Breast epithelium (tissue), 4 donors: Measurements from ENCODE around the gene ATP9A. TPM values are rescaled to one million over a fixed set of nuclear protein-coding genes. Genes with fewer than 3 reads are reported as not detected.

ENCODE experiments used
- DNase-seq, 2 donors: peaks; one replicate each; pipeline ENCODE4 v3.0.0-alpha.2; 2019; ENCODE audit warnings: low spot score in 2 of 2
- H3K27ac ChIP-seq, 2 donors: fragments of 200-600 bp; sonication (generic) in 1 of 2; one replicate each; pipeline ENCODE4 v1.5.1; 2016 to 2019; ENCODE audit warnings: mild to moderate bottlenecking in 1 of 2
- H3K27me3 ChIP-seq, 2 donors: fragments of 200-600 bp; sonication (generic) in 1 of 2; one replicate each; pipeline versions ENCODE4 v1.5.1 to v1.6.0; 2017 to 2019; ENCODE audit warnings: control low read depth in 1 of 2, mild to moderate bottlenecking in 1 of 2
- H3K36me3 ChIP-seq: fragments of 200-600 bp; one replicate; pipeline ENCODE4 v1.5.1; 2019
- H3K4me1 ChIP-seq, 2 donors: fragments of 200-600 bp; sonication (generic); one replicate each; pipeline ENCODE4 v1.5.1; 2016 to 2019; ENCODE audit warnings: control low read depth in 1 of 2
- H3K4me3 ChIP-seq, 3 donors: fragments of 200-600 bp; sonication (generic); 1 replicate in 2 of 3; 2 replicates in 1 of 3; pipeline ENCODE4 v1.5.1; 2016 to 2019; ENCODE audit warnings: mild to moderate bottlenecking in 3 of 3, moderate library complexity in 2 of 3
- H3K9me3 ChIP-seq, 2 donors: fragments of 200-600 bp; sonication (generic) in 1 of 2; one replicate each; pipeline ENCODE4 v1.5.1; 2016 to 2019; ENCODE audit warnings: control low read depth in 1 of 2
- POLR2A ChIP-seq: fragments of 450-650 bp; IDR thresholded peaks from one replicate; pipeline ENCODE4 v1.6.1; 2016; ENCODE audit warnings: antibody characterized with exemption, mild to moderate bottlenecking, moderate library complexity
- POLR2AphosphoS5 ChIP-seq, 3 donors: sonication (generic); formaldehyde crosslinking; IDR thresholded peaks; one replicate each; pipeline ENCODE4 v1.6.1; 2017; ENCODE audit warnings: antibody characterized with exemption in 3 of 3
- intact Hi-C: fragments of 100-400 bp; cut with DNase I; formaldehyde crosslinking; loops from one replicate; pipeline ENCODE4 v1.15.1; 2023; ENCODE audit warnings: low total_unique reads
- total RNA-seq, 3 donors: library from RNA; depleted of rRNA; stranded (reverse); fragments of >200 nt; gene quantifications; one replicate each; pipeline ENCODE4 v1.1.0, GENCODE V29; 2016
- TF ChIP-seq, protein P1 (sequence below), 3 donors: fragments of 450-650 bp; IDR thresholded peaks; one replicate each; pipeline ENCODE4 v1.5.1; 2016 to 2017; ENCODE audit warnings: antibody characterized with exemption in 3 of 3, mild to moderate bottlenecking in 3 of 3, moderate library complexity in 3 of 3

Gene ATP9A
- total RNA-seq, 3 donors from 2014 or later = 41.6 to 98.4 (median 50.8) TPM

- H3K4me3 ChIP-seq = no peak overlapping the region
- TF ChIP-seq, protein P1, sequence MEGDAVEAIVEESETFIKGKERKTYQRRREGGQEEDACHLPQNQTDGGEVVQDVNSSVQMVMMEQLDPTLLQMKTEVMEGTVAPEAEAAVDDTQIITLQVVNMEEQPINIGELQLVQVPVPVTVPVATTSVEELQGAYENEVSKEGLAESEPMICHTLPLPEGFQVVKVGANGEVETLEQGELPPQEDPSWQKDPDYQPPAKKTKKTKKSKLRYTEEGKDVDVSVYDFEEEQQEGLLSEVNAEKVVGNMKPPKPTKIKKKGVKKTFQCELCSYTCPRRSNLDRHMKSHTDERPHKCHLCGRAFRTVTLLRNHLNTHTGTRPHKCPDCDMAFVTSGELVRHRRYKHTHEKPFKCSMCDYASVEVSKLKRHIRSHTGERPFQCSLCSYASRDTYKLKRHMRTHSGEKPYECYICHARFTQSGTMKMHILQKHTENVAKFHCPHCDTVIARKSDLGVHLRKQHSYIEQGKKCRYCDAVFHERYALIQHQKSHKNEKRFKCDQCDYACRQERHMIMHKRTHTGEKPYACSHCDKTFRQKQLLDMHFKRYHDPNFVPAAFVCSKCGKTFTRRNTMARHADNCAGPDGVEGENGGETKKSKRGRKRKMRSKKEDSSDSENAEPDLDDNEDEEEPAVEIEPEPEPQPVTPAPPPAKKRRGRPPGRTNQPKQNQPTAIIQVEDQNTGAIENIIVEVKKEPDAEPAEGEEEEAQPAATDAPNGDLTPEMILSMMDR (IDR thresholded peaks at IDR 0.05) = no peak
- TF ChIP-seq POLR2AphosphoS5 (IDR thresholded peaks at IDR 0.05) (no peak), POLR2A (no peak)
- intact Hi-C loops = no loop called here
These were observed 72.5 kb downstream of the ATP9A start for GRCh38 chr20:51695574-51696303.

GRCh38 chr20:51692806-51693400 is 75.3 kb downstream of the ATP9A start:
- H3K27ac ChIP-seq = no peak overlapping the region
- H3K27me3 ChIP-seq = no peaks in the 10 kb centered on the region
- TF ChIP-seq POLR2A (no peak), POLR2AphosphoS5 (IDR thresholded peaks at IDR 0.05) (no peak)
- TF ChIP-seq, protein P1 (IDR thresholded peaks at IDR 0.05) = no peak
- intact Hi-C loops = no loop called here
- H3K9me3 ChIP-seq = no peaks in the 10 kb centered on the region
- H3K36me3 ChIP-seq = no peaks in the 10 kb centered on the region
- no peaks in the 10 kb centered on the region for H3K4me1 ChIP-seq
- DNase-seq = no peak
- no peak overlapping the region for H3K4me3 ChIP-seq

More at GRCh38 chr20:51695574-51696303, 72.5 kb downstream of the ATP9A start:
- no peak for DNase-seq
- Histone ChIP-seq H3K36me3 (no peaks in the 10 kb centered on the region), H3K9me3 (no peaks in the 10 kb centered on the region), H3K27ac (no peak overlapping the region), H3K4me1 (no peaks in the 10 kb centered on the region), H3K27me3 (no peaks in the 10 kb centered on the region)

- intact Hi-C loops = no loop called here
- no peaks in the 10 kb centered on the region for H3K36me3 ChIP-seq
These were observed 76.5 kb downstream of the ATP9A start for GRCh38 chr20:51691703-51692102.

GRCh38 chr20:51688600-51689244 is 79.5 kb downstream of the ATP9A start:
- intact Hi-C loops = no loop called here
- Histone ChIP-seq H3K27ac (no peak overlapping the region), H3K4me1 (no peaks in the 10 kb centered on the region), H3K4me3 (no peak overlapping the region), H3K36me3 (no peaks in the 10 kb centered on the region), H3K9me3 (no peaks in the 10 kb centered on the region), H3K27me3 (no peaks in the 10 kb centered on the region)
- no peak for DNase-seq
- TF ChIP-seq POLR2A = no peak
- TF ChIP-seq, protein P1 (IDR thresholded peaks at IDR 0.05) = no peak
- no peak for TF ChIP-seq POLR2AphosphoS5 (IDR thresholded peaks at IDR 0.05)

More at GRCh38 chr20:51691703-51692102, 76.5 kb downstream of the ATP9A start:
- H3K4me1 ChIP-seq = no peaks in the 10 kb centered on the region
- H3K9me3 ChIP-seq = no peaks in the 10 kb centered on the region
- no peak for TF ChIP-seq POLR2A
- no peak for TF ChIP-seq POLR2AphosphoS5 (IDR thresholded peaks at IDR 0.05)
- TF ChIP-seq, protein P1 (IDR thresholded peaks at IDR 0.05) = no peak
- no peak for DNase-seq
- no peaks in the 10 kb centered on the region for H3K27me3 ChIP-seq
- no peak overlapping the region for H3K27ac ChIP-seq
- H3K4me3 ChIP-seq = no peak overlapping the region

- Histone ChIP-seq H3K36me3 (no peaks in the 10 kb centered on the region), H3K27me3 (no peaks in the 10 kb centered on the region), H3K4me3 (no peak overlapping the region), H3K4me1 (no peaks in the 10 kb centered on the region), H3K9me3 (no peaks in the 10 kb centered on the region), H3K27ac (no peak overlapping the region)
- TF ChIP-seq POLR2A (no peak), POLR2AphosphoS5 (IDR thresholded peaks at IDR 0.05) (no peak)
- TF ChIP-seq, protein P1 (IDR thresholded peaks at IDR 0.05) = no peak
- no peak for DNase-seq
- intact Hi-C loops = no loop called here
These were observed 80.6 kb downstream of the ATP9A start for GRCh38 chr20:51687630-51688029.
